Glomerular visceral epithelial cell (primary cell): Measurements from ENCODE around the gene GJA10.
"Not testable (repeated sequence)": the region's sequence is repeated elsewhere in the genome, so short reads cannot be mapped to it uniquely, and the experiment has no call there.

Experiments
- DNase-seq: peaks from one replicate; pipeline ENCODE4 v3.0.0-alpha.2; 2016; ENCODE audit errors: extremely low spot score

The GJA10 gene

GRCh38 chr6:89894169-89894568 is at the start of gene GJA10:
Gene GJA10 (plus strand): TSS chr6:89894469. CDS start chr6:89894469, 0 bp downstream.
- no peak for DNase-seq

GRCh38 chr6:89847513-89847912 is 46.8 kb upstream of the GJA10 start:
- not testable (repeated sequence) for DNase-seq

- DNase-seq = peak; percentile 59
These were observed 41.2 kb upstream of the GJA10 start for GRCh38 chr6:89853068-89853467.

- DNase-seq = no peak
These were observed 36.2 kb upstream of the GJA10 start for GRCh38 chr6:89858041-89858440.

- no peak for DNase-seq
These were observed 34.5 kb upstream of the GJA10 start for GRCh38 chr6:89859744-89860143.

- DNase-seq = no peak
These were observed 32.0 kb upstream of the GJA10 start for GRCh38 chr6:89862273-89862672.

GRCh38 chr6:89862698-89863097 is 31.6 kb upstream of the GJA10 start:
- no peak for DNase-seq

- DNase-seq = no peak
These were observed 28.1 kb upstream of the GJA10 start for GRCh38 chr6:89866024-89866678.

- DNase-seq = no peak
These were observed 20.5 kb upstream of the GJA10 start for GRCh38 chr6:89873721-89874120.

- no peak for DNase-seq
These were observed 19.8 kb upstream of the GJA10 start for GRCh38 chr6:89874438-89874837.

- no peak for DNase-seq
These were observed 7.7 kb upstream of the GJA10 start for GRCh38 chr6:89886378-89887120.

GRCh38 chr6:89887452-89888137 is 6.7 kb upstream of the GJA10 start:
- peak; percentile 15 for DNase-seq

GRCh38 chr6:89888138-89888514 is 6.1 kb upstream of the GJA10 start:
- no peak for DNase-seq

GRCh38 chr6:89888871-89889270 is 5.4 kb upstream of the GJA10 start:
- no peak for DNase-seq

- not testable (repeated sequence) for DNase-seq
These were observed 3.3 kb upstream of the GJA10 start for GRCh38 chr6:89890845-89891528.

GRCh38 chr6:89892577-89892976 is 1.7 kb upstream of the GJA10 start:
- DNase-seq = not testable (repeated sequence)

- peak; percentile 50 for DNase-seq
These were observed 1.1 kb downstream of the GJA10 start for GRCh38 chr6:89895276-89895874.

GRCh38 chr6:89910001-89910901 is 16.0 kb downstream of the GJA10 start:
- not testable (repeated sequence) for DNase-seq

GRCh38 chr6:89910902-89911240 is 16.6 kb downstream of the GJA10 start:
- no peak for DNase-seq

GRCh38 chr6:89916136-89916920 is 22.1 kb downstream of the GJA10 start:
- no peak for DNase-seq
